ENCODE results near the gene GRM1.

The GRM1 gene

DNA sequence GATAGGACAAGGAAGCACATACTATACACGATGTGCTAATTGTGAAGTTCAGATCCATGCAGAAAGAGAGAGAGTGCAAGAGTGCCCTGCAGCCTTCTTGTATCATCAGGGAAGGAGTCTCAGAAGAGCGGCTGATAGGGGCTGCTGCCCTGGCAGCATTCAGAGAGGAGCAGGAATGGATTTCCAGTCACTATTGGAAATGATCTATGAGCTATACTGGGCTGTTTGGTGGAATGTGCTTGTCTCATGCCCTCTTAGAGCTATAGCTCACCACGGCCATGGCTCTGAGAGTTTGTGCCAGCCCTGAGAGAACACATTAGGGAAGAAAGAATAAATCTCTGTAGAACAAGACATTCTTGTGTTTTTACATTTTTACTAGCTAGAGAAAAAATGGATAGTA, 302.2 kb downstream of the GRM1 start:
- DNase-seq (ENCODE audit: low read depth): no peak

DNA sequence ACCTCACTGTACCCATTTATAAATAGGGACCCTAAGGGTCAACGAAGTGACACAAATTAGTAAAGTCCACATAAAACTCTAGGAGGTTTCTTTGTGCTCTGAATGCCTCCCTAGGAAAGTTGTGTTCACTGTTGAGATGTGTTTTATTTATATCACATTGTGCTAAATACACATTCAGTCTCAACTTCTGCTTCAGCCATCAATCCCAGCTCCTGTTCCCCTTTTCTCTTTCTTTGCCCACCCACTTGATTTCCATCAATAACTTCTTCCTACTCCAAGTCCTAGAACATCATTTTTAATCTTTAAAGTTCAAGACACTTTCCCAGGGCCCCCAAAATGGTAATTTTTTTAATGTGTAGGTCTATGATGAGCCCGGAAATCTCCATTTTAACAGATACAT, 306.5 kb downstream of the GRM1 start:
- no peak for DNase-seq (ENCODE audit: low read depth)

- DNase-seq (ENCODE audit: low read depth): no peak
These were observed 307.3 kb downstream of the GRM1 start for GRCh38 chr6:146336191-146336590.

DNA sequence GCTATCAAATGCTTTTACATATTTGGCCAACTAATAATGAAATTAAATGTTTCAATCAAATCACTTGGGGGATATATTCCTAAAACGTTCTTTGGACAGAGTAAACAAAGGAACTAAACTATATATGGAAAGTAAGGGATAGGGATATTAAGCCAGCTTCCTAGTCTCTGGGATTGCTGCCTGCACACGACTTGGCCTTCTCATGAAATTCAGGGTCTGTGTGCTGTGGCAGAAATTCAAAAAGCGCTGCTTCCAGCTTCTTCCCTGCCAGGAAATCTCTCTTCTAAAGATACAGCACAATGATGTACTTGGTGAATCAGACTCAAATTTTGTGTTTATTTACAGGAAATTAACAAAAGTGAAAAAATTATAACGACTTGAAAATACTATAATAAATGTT, 308.5 kb downstream of the GRM1 start:
- no peak for DNase-seq (ENCODE audit: low read depth)

DNA sequence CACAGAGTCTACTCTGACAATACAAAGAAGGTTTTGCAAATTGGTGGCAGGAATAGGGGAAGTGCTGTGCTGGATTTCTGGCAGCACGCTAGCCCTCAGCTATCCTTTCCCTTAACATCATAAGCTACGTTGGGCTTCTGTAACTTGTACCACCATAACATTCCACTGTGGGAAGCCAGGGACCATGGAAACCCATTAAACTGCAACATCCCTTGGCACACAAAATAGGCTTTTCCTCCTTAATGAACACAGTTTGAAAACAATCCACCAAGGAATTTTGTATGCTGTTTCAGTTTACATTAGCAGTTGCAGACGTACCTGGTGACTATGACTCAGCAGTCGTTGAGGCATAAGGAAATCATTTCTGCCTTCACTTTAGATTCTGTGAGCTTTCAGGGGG, 310.9 kb downstream of the GRM1 start:
- DNase-seq (ENCODE audit: low read depth): no peak

DNA sequence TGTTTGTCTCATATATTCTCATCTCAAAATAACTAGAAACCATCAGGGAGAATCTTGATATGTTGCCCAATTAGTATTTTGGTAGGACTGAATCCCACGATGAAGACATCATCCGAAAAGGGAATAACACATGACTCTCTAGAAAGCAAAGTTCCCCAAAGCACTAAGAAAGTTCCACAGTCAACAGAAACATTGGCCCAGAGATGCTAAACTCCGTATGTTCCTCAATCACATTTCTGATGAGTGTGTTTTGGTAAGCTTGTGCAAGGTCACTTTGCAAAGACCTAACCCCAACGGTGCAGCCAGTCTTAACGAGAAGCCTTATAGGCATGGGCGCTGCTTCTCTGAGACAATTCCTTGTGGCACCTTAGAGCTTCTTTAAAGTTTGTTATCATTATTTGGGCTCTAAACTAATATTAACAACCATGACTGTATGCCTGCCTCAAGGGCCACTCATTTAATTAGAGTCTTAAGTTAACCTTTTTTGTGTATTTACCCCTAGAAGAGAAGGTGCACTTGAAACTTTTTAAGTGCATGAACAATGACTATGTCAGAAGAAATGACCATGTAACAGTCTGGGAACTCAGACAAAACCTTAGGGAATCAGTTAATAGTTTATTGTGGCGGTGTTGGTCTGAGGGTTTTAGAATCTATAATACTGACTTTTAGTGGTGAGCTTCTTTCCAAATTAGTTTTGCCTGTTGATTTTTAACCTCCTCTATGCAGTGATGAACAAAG, 312.8 kb downstream of the GRM1 start:
- no peak for DNase-seq (ENCODE audit: low read depth)

- DNase-seq (ENCODE audit: low read depth): no peak
These were observed 316.7 kb downstream of the GRM1 start for GRCh38 chr6:146345598-146345997.

GRCh38 chr6:146347090-146347489, 318.2 kb downstream of the GRM1 start:
- DNase-seq (ENCODE audit: low read depth): no peak

- no peak for DNase-seq (ENCODE audit: low read depth)
These were observed 318.8 kb downstream of the GRM1 start for GRCh38 chr6:146347690-146348089.

- no peak for DNase-seq (ENCODE audit: low read depth)
These were observed 322.2 kb downstream of the GRM1 start for GRCh38 chr6:146351018-146351417.

- DNase-seq (ENCODE audit: low read depth): no peak
These were observed 323.3 kb downstream of the GRM1 start for GRCh38 chr6:146352163-146352562.

GRCh38 chr6:146354451-146354850, 325.6 kb downstream of the GRM1 start:
- DNase-seq (ENCODE audit: low read depth): no peak

GRCh38 chr6:146355521-146356100, 326.7 kb downstream of the GRM1 start:
- no peak for DNase-seq (ENCODE audit: low read depth)

GRCh38 chr6:146357578-146358430, 328.9 kb downstream of the GRM1 start:
- no peak for DNase-seq (ENCODE audit: low read depth)

DNA sequence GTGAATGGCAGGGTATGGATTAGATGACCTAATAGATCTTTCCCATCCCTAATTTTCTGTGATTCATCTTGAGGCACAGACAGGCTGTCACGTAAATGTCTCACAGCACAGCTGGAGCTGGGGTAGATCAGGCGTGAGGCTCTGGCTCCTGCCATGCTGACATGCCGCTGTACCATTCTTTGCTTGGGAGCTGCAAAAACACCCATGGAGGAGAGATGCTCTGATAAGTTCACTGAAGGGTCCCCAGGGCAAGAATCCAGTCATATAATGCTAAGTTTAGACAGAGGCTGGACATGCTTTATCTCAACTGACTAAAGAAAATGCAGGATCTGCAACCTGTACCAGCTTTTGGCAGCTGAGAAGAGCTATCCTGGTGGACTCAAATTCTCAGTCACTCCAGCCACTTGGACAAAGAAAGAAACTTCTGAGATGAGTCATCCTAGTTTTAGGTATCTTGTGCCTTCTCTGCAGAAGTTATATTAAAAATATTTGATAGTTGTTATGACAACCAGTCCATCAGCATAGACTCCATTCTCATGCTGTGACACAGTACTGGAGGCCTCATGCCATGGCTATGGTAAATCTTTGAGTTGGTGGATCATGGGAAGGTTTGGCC, 329.7 kb downstream of the GRM1 start:
- DNase-seq (ENCODE audit: low read depth): no peak

DNA sequence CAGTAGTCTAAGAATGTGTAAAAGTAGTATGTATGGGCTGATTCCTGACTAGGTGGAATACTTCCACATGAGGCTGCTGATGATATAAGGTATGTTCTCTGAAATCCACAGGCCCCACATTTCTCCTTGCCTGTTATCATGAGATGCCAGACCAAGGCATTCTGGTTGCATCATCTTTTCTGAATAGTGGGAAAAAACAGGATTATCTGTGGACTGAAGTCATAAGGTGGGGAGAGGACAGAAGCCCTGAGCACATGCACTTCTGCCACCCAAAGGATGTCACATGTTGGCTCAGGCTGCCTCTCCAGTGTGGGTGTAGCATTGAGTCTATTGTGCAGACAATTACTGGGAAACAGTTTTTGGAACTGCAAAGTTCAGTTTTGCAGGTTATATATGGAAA, 330.3 kb downstream of the GRM1 start:
- no peak for DNase-seq (ENCODE audit: low read depth)

GRCh38 chr6:146361128-146361924, 332.5 kb downstream of the GRM1 start:
- DNase-seq (ENCODE audit: low read depth): no peak

DNA sequence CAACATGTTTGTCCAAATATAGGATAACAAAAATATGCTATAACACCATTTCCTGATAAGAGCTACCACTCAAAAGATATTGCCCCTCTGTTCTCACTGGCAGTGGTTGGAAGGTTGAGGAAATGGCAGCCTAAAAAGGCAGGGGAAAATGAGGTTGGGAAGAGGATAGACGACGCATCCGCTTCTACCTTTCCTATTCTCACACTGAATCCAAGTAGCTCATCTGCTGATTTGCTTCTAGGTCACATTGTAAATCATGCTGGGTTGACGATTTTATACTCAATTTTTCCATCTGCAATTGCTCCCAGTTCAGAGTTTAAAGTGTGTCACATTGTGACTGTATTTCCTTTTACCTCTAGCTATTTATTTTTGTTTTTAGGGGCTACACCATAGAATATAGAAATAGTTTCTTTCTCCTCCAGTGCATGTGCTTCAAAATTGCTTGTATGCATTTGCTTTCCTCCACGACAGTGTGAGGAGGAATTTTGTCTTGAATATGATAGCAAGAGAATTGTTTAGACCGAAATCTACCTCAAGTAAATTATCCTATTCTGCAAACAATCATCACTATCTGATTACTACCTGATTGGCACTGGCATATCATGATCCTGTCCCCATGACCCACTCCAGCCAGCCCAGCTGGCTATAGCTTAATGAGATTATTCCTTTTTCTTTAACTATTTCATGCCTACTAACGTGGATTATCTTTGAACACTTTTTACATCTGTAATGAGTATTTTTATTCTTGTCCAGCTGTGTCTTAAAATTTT, 335.2 kb downstream of the GRM1 start:
- DNase-seq (ENCODE audit: low read depth): no peak

DNA sequence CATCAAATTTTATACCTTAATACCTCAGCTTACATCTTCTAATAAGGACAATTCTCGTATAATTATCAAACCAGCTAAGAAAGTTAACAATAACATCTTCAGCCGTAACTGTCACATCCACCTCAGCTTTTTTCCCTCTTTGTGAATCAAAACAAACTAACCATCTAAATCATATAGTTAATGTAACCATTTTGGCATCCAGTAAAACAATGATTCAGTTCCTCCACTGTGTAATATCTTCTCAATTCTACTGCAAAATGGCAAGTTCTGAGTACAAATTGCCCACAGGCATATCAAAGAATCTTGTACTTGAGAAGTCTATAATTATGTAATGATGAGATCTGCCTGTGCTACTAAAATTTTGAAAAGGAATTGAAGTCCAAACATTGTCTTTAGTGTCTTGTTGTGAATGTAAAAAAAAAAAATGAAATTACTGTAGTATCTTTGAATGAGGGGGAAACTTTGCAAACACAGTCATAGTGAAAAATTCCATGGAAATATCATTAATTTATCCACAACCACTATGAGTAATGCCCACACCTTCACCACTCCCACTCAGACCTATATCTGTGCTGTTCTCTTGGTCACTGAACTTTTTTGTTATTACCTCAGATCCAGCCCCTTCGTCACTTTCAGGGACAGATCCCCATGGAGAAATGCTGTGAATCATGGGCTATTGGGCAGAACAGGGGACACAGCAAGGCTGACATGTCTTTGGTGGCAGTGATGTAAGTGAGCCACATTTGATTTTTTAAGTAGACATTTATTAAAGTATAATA, 336.1 kb downstream of the GRM1 start:
- DNase-seq (ENCODE audit: low read depth): no peak

GRCh38 chr6:146367061-146367460, 338.2 kb downstream of the GRM1 start:
- DNase-seq (ENCODE audit: low read depth): no peak
